ENCODE measurements around the gene CRISPLD2. TPM values are rescaled to one million over a fixed set of nuclear protein-coding genes. Genes with fewer than 3 reads are reported as not detected.

The CRISPLD2 gene
- total and polyA plus RNA-seq, 10 of the 15 experiments (the other 5 are each of a cell fraction or from before 2014, with no cell fraction given): 0.03 to 0.30 (median 0.08) TPM; not detected in 5

DNA sequence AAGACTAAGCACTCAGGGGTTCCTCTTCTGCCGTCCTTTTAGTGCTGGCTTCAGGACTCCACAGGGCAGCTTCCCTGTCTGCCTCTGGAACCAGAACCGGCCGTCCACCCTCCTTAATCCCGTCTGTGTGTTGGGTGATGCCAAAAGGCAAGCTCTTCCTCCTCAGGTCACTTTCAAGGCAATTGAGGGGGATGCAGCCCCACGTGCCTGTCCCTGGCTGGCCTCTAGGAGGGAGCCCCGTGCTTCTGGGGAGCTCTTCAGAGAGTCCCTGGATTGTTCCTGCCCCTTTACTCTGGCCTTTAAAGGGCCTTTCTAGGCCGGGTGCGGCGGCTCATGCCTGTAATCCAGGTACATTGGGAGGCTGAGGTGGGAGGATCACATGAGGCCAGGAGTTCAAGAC, 77.1 kb downstream of the CRISPLD2 start:
- Histone ChIP-seq H3K9ac (ENCODE audit: control insufficient read depth, insufficient read depth, low read length) (no peak overlapping the region), H3K4me2 (ENCODE audit: control insufficient read depth, insufficient read depth) (no peak overlapping the region), H3K79me2 (ENCODE audit: control insufficient read depth, insufficient read depth, low read length) (no peaks in the 10 kb centered on the region), H4K20me1 (ENCODE audit: control insufficient read depth, insufficient read depth) (no peaks in the 10 kb centered on the region), H3K36me3 (ENCODE audit: control insufficient read depth in 2 of 2, insufficient read depth in 2 of 2, low read length in 1 of 2) (no peaks in the 10 kb centered on the region), H3K9me3 (replicated peaks; ENCODE audit: control insufficient read depth, insufficient read depth, low read length) (no peaks in the 10 kb centered on the region; the same call in 2 of the 3 replicates), H3K4me3 (no peak overlapping the region), H2AFZ (ENCODE audit: control insufficient read depth, low read depth, low read length) (no peak overlapping the region), H3K27ac (ENCODE audit: control insufficient read depth, insufficient read depth) (no peak overlapping the region), H3K4me1 (ENCODE audit: control insufficient read depth, insufficient read depth, low read length) (peaks cover 6% of the 10 kb centered on the region), H3K27me3 (replicated peaks in 1 of 2; ENCODE audit: control insufficient read depth in 2 of 2, insufficient read depth in 2 of 2, low read length in 1 of 2) (no peaks in the 10 kb centered on the region; a peak in 1 of 4 replicates)
- no peak for DNase-seq (ENCODE audit: low read depth, low spot score)
- BruUV-seq (replicated peaks): no TSS peak
- in situ Hi-C loops (cut with MboI) (no loop called here), intact Hi-C loops (cut with micrococcal nuclease; ENCODE audit: unreplicated experiment) (loop anchor here (10.0 kb wide), 1 partner anchor 142 kb away; no protein-coding TSS in a partner anchor)
- WGBS (ENCODE audit: insufficient coverage, insufficient replicate concordance, low lambda C conversion rate, missing lambda C conversion rate): 41% methylated on average over 9 of the region's 9 CpGs
- ATAC-seq: no peak
- CTCF ChIA-PET: interaction anchor here (1.0 to 1.5 kb wide), 3 partner anchors 16 to 22 kb away, joined by 3 to 5 read pairs (median 4); no protein-coding TSS in a partner anchor
- RAD21 ChIA-PET (ENCODE audit: unreplicated experiment): no interaction called here
- TF ChIP-seq HDGF (IDR thresholded peaks at IDR 0.05): no peak
- no peak for TF ChIP-seq TAF1 (IDR thresholded peaks at IDR 0.05; ENCODE audit: borderline replicate concordance, low read depth, low read length)
- FAIRE-seq: no peak
- SMC1A ChIA-PET (ENCODE audit: uncharacterized antibody, unreplicated experiment): interaction anchor here (1.4 to 1.7 kb wide), 3 partner anchors 11 to 55 kb away, joined by 4 to 5 read pairs (median 4); no protein-coding TSS in a partner anchor
- POLR2A ChIA-PET: interaction anchor here (0.5 kb wide), 1 partner anchor 38 kb away, joined by 4 read pairs; no protein-coding TSS in a partner anchor

DNA sequence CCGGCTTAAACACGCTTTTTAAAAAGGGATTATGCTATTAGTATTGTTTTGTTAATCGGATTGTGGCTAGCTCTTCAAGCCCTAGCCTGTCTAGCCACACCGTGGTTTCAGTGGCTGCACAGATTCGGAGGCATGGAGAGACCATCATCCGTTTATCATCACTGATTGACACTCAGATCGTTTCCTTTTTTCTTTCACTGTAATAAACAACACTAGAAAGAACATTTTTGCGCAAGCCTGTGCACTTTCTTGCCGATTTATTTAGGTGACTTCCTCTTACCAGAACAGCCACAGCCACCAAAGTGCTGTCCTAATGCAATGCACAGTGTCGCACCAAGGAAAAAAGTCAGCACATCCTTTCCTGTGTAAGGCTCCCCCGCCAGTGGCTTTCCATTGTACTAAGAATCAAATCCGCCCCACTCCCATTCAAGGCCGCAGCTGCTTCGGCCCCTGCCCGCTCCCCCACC, 78.2 kb downstream of the CRISPLD2 start:
- in situ Hi-C loops (cut with MboI) (no loop called here), intact Hi-C loops (cut with micrococcal nuclease; ENCODE audit: unreplicated experiment) (loop anchor here (10.0 kb wide), 1 partner anchor 143 kb away; no protein-coding TSS in a partner anchor)
- Histone ChIP-seq H3K9me3 (replicated peaks; ENCODE audit: control insufficient read depth, insufficient read depth, low read length) (no peaks in the 10 kb centered on the region; the same call in 2 of the 3 replicates), H3K27ac (ENCODE audit: control insufficient read depth, insufficient read depth) (no peak overlapping the region), H3K36me3 (ENCODE audit: control insufficient read depth in 2 of 2, insufficient read depth in 2 of 2, low read length in 1 of 2) (no peaks in the 10 kb centered on the region), H3K4me2 (ENCODE audit: control insufficient read depth, insufficient read depth) (no peak overlapping the region), H3K27me3 (replicated peaks in 1 of 2; ENCODE audit: control insufficient read depth in 2 of 2, insufficient read depth in 2 of 2, low read length in 1 of 2) (no peaks in the 10 kb centered on the region; a peak in 1 of 4 replicates), H2AFZ (ENCODE audit: control insufficient read depth, low read depth, low read length) (no peak overlapping the region), H4K20me1 (ENCODE audit: control insufficient read depth, insufficient read depth) (no peaks in the 10 kb centered on the region), H3K4me3 (no peak overlapping the region), H3K4me1 (ENCODE audit: control insufficient read depth, insufficient read depth, low read length) (peaks cover 6% of the 10 kb centered on the region), H3K79me2 (ENCODE audit: control insufficient read depth, insufficient read depth, low read length) (no peaks in the 10 kb centered on the region), H3K9ac (ENCODE audit: control insufficient read depth, insufficient read depth, low read length) (no peak overlapping the region)
- RAD21 ChIA-PET (ENCODE audit: unreplicated experiment): no interaction called here
- DNase-seq (ENCODE audit: low read depth, low spot score): no peak
- CTCF ChIA-PET: interaction anchor here (1.0 to 1.5 kb wide), 2 partner anchors 14 to 23 kb away, joined by 3 to 4 read pairs; no protein-coding TSS in a partner anchor
- ATAC-seq: peak; percentile 18
- POLR2A ChIA-PET: no interaction called here
- no peak for FAIRE-seq
- no TSS peak for BruUV-seq (replicated peaks)
- TF ChIP-seq, protein P1, sequence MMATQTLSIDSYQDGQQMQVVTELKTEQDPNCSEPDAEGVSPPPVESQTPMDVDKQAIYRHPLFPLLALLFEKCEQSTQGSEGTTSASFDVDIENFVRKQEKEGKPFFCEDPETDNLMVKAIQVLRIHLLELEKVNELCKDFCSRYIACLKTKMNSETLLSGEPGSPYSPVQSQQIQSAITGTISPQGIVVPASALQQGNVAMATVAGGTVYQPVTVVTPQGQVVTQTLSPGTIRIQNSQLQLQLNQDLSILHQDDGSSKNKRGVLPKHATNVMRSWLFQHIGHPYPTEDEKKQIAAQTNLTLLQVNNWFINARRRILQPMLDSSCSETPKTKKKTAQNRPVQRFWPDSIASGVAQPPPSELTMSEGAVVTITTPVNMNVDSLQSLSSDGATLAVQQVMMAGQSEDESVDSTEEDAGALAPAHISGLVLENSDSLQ (IDR thresholded peaks at IDR 0.05): peak; percentile 77
- TF ChIP-seq EED (IDR thresholded peaks at IDR 0.05; ENCODE audit: low read depth) (no peak), RUNX3 (IDR thresholded peaks at IDR 0.05; ENCODE audit: low read length) (0 out of 2 replicates have a peak, but pooled peaks have one; percentile 7), MTA2 (IDR thresholded peaks at IDR 0.05; ENCODE audit: low read depth) (0 out of 2 replicates have a peak, but pooled peaks have one; percentile 14)
- SMC1A ChIA-PET (ENCODE audit: uncharacterized antibody, unreplicated experiment): interaction anchor here (1.4 to 2.4 kb wide), 3 partner anchors 13 to 25 kb away, joined by 4 to 5 read pairs (median 5); no protein-coding TSS in a partner anchor
- WGBS (ENCODE audit: insufficient coverage, insufficient replicate concordance, low lambda C conversion rate, missing lambda C conversion rate): 34% methylated on average over 15 of the region's 15 CpGs

Data from GM12878 (cell line).